Fibroblast of mammary gland (primary cell): ENCODE measurements around the gene HRCT1.

Experiments
- DNase-seq: peaks from one replicate; pipeline ENCODE4 v3.0.0-alpha.2; 2010; ENCODE audit warnings: low read depth
- H3K4me3 ChIP-seq: 2 replicates; pipeline ENCODE4 v1.5.1; 2011; ENCODE audit warnings: low read depth, mild to moderate bottlenecking, low read length, moderate library complexity; ENCODE audit not compliant: control insufficient read depth
- TF ChIP-seq, protein P1 (sequence below): conservative IDR thresholded peaks from 2 replicates; pipeline ENCODE4 v1.5.1; 2011; ENCODE audit warnings: low read depth, low read length, inconsistent platforms; ENCODE audit not compliant: control insufficient read depth, insufficient read depth

HRCT1 gene

DNA sequence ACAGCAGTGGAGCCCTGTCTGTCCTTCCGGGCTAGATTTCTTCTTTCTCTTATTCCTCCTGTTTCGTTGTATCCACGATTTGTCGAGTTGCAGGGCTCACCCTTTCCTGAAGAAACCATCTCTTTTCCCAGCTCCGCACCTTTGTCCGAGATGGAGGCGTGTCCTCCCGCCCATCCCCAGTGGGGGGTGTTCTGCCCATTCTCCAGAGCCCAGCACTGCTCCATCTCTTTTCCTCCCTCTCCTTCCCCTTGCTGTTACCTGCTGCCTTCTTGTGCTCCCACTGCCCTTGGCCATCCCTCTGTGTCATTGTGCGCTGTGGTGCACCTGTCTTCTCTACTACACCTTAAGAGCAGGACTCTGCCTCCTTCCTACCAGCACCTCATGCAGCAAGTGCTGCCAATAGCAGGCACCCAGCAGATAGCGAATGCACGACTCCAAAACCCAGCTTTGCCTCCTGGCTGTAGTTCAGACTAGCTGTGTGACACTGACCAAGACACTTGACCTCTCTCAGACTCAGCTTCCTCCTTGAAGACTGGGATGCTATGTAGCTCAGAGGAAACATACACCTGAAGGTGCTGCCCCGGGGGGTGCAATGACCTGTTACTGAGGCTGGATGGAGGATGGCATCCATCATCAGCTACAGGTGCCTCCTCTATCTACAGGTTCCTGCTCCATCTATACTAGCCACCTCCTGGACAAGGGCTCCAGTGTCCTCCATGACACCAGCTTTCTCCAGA is 44.7 kb upstream of the HRCT1 start:
- TF ChIP-seq, protein P1, sequence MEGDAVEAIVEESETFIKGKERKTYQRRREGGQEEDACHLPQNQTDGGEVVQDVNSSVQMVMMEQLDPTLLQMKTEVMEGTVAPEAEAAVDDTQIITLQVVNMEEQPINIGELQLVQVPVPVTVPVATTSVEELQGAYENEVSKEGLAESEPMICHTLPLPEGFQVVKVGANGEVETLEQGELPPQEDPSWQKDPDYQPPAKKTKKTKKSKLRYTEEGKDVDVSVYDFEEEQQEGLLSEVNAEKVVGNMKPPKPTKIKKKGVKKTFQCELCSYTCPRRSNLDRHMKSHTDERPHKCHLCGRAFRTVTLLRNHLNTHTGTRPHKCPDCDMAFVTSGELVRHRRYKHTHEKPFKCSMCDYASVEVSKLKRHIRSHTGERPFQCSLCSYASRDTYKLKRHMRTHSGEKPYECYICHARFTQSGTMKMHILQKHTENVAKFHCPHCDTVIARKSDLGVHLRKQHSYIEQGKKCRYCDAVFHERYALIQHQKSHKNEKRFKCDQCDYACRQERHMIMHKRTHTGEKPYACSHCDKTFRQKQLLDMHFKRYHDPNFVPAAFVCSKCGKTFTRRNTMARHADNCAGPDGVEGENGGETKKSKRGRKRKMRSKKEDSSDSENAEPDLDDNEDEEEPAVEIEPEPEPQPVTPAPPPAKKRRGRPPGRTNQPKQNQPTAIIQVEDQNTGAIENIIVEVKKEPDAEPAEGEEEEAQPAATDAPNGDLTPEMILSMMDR, result no peak

DNA sequence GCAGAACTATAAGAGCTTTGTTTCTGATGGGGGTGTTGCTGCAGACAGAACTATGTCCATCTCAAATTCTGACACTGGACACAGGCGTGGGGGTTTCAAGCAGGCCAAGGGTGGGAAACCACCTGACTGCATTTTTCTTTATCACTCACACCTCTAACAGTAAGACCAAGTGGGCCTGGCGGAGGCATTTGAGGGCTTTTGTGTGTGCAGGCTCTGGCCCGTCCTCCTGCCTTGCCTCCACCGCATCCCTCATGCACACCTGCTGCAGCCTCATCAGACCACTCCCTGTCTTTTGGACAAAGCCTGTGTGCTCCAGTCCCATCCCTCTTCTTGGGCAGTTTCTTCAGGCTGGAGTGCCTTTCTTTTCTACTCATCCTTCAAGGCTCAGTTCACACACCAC is 43.7 kb upstream of the HRCT1 start:
- TF ChIP-seq, protein P1, result no peak
- no peak overlapping the region for H3K4me3 ChIP-seq
- no peak for DNase-seq

More for the DNA sequence above, 44.7 kb upstream of the HRCT1 start:
- H3K4me3 ChIP-seq, result no peak overlapping the region
- DNase-seq, result no peak

DNA sequence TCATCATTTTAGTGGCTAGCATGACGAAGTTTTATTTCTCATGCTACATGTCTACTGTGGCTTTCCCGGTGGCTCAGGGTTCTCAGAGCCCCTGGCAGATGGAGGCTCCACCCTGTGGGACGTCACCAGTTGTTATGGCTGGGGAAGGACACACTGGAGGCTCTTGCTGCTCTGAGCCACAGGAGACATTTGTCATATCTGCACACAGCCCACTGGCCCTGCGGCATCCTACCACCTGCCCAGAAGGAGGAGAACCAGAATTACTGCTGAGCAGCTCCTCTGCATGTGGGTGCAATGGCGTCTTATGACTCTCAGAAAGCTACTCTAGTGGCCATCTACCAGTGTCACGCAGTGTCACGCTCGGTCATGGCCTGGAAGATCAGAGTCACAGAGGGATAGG is 42.4 kb upstream of the HRCT1 start:
- DNase-seq, result no peak
- TF ChIP-seq, protein P1, result no peak
- H3K4me3 ChIP-seq, result no peak overlapping the region

DNA sequence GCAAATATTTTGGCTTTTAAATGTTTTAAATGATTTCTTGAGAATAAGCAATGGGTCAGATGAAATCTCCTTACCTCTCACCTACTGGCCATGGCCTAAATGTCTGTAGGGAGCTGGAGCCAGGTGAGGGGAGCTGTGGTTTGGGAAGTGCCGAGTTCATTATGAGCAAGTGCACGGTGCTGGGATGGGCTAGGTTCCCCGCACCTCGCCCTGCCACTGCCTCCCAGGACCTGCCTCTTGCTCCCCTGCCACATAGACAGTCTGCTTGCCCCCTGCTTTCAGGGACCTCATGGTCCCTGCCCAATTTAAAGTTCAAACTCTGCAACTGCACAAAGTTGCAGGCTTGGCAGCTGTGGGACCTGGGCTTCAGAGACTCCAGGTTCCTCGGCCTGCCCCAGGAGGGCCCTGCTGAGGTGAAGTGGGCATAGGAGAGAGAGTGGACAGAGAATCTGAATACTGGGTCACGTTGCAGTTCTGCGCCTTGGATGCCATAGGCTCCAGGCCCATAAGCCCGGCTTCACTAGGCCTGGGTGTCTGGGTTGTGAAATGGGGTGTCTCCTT is 41.2 kb upstream of the HRCT1 start:
- no peak for DNase-seq
- TF ChIP-seq, protein P1, result no peak
- no peak overlapping the region for H3K4me3 ChIP-seq

DNA sequence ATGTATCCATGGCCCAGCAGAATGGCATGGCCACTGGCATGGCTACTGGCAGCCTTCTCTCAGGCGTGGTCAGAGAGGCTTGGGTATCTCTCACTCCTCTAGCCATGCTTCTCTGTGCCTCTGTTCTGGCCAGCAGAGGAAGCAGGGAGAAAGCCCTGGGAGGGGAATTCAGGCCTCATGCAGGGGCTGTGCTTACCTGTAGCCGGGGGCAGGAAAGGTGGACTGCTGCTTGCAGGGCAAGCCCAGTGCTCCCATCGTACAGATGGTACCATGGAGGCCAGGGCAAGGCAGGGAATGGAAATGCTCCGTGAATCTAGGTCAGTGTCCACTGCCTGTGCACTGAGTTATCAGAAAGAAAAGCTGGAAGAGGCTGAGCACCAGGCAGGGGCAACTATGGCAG is 38.5 kb upstream of the HRCT1 start:
- no peak for DNase-seq
- TF ChIP-seq, protein P1, result no peak
- no peak overlapping the region for H3K4me3 ChIP-seq

DNA sequence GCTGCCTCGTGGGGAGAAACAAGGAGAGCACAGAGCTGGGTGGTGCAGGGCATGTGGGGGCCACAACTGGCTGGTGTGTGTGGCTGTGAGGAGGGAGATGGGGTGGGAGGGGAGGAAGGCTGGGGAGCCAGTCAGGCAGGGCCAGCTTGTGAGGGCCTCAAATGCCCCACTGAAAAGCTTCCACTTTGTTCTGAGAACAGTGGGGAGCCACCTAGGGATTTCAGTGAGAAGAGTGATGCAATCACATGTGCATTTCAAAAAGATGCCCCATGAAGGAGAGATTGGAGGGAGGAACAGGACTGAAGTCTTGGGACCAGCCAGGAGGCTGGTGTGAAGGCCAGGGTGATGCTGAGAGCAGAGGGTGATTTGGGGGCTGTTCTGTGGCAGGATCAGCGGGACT is 37.1 kb upstream of the HRCT1 start:
- DNase-seq, result no peak
- TF ChIP-seq, protein P1, result no peak
- no peak overlapping the region for H3K4me3 ChIP-seq
